Measurements from ENCODE around the gene CD8A.
"Not testable (repeated sequence)": the region's sequence is repeated elsewhere in the genome, so short reads cannot be mapped to it uniquely, and the experiment has no call there.

DNA sequence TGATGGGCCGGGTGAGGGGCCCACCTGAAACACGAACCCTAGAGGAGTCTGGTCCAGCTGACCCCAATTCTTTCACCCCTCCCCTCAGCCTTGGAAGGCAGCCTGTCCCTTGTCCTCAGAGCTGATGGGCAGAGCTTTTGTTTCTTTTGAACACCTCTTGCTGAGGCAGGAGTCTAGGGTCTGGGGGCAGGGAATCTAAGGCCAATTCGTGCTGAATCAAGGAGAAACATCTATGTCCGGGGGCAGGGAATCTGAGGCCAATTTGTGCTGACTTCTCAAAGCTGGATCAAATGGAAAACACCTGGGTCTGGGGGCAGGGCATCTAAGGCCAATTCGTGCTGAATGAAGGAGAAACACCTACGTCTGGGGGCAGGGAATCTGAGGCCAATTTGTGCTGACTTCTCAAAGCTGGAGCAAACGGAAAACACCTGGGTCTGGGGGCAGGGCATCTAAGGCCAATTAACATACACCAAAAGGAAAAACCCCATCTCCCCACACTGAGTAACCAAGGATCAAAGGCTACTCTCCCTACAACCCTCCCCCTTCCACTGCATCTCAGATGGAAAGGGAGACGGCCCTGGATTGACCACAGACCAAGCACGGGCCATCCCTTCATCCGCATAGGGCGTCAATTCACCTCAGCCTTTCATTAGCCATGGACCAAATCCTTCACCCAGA lies 49.3 kb upstream of the CD8A start:
- TF ChIP-seq, protein P1, sequence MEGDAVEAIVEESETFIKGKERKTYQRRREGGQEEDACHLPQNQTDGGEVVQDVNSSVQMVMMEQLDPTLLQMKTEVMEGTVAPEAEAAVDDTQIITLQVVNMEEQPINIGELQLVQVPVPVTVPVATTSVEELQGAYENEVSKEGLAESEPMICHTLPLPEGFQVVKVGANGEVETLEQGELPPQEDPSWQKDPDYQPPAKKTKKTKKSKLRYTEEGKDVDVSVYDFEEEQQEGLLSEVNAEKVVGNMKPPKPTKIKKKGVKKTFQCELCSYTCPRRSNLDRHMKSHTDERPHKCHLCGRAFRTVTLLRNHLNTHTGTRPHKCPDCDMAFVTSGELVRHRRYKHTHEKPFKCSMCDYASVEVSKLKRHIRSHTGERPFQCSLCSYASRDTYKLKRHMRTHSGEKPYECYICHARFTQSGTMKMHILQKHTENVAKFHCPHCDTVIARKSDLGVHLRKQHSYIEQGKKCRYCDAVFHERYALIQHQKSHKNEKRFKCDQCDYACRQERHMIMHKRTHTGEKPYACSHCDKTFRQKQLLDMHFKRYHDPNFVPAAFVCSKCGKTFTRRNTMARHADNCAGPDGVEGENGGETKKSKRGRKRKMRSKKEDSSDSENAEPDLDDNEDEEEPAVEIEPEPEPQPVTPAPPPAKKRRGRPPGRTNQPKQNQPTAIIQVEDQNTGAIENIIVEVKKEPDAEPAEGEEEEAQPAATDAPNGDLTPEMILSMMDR (conservative IDR thresholded peaks at IDR 0.05 in 1 of 2, IDR thresholded peaks at IDR 0.05 in 1 of 2; ENCODE audit: low read depth in 1 of 2, low read length in 2 of 2) = not testable (repeated sequence)
- not testable (repeated sequence) for TF ChIP-seq EZH2 (IDR thresholded peaks at IDR 0.05; ENCODE audit: low read length, missing control alignments)
